HG02970 (cell line): ENCODE measurements around the gene VDR.

Experiments
- ATAC-seq: cut with Tn5 transposase; IDR thresholded peaks from one replicate; pipeline ENCODE4 v1.9.1; 2021; ENCODE audit warnings: mild to moderate bottlenecking, moderate library complexity, moderate number of reproducible peaks; ENCODE audit not compliant: unreplicated experiment, low FRiP score

Gene VDR

GRCh38 chr12:47896022-47896421 is 8.8 kb downstream of the VDR start:
- no peak for ATAC-seq

GRCh38 chr12:47894652-47895051 is 10.1 kb downstream of the VDR start:
- ATAC-seq: no peak

DNA sequence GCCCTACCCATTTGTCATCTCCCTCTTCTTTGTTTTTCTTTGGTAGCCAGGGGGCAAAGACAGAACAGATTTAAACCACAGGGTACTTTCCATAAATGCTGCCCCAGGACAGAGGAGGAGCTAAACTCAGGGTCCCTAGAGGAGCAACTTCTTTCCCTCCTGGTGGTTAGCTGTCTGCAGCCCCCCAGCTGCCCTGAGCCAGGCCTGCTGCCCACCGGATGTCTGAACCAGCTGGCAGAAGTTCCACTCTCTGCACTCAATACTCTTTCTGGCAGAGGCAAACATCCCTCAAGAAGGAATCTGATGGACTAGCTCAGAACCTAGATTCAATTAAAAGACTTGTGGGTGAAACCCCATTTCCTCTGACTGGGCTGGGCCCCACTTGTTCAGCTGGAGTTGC is 10.7 kb downstream of the VDR start:
- no peak for ATAC-seq

GRCh38 chr12:47892819-47893218 is 12.0 kb downstream of the VDR start:
- no peak for ATAC-seq

GRCh38 chr12:47891356-47891755 is 13.4 kb downstream of the VDR start:
- no peak for ATAC-seq

GRCh38 chr12:47889040-47889439 is 15.8 kb downstream of the VDR start:
- ATAC-seq: no peak

GRCh38 chr12:47888153-47888819 is 16.5 kb downstream of the VDR start:
- ATAC-seq: no peak

DNA sequence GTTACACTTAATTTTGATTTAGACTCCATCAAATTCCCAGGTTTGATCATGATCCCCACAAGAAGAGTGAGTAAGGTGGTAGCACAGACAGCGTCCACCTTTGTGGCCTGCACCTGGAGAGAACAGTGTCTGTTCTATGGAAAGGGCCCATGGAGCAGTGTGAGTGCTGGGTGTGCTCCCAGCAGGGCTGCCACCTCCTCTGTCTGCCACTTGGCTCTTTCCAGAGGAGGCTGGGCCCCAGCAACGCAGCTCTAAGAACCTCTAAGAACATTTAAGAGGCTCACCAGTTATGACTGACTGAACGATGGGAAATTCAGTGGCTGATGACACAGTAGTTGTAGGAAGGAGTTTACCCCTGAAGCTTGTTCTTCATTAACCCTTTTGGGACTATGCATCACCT is 17.3 kb downstream of the VDR start:
- no peak for ATAC-seq

GRCh38 chr12:47886510-47887240 is 18.1 kb downstream of the VDR start:
- no peak for ATAC-seq

GRCh38 chr12:47885566-47885965 is 19.2 kb downstream of the VDR start:
- no peak for ATAC-seq

- ATAC-seq: no peak
These were observed 19.7 kb downstream of the VDR start for GRCh38 chr12:47885012-47885501.

DNA sequence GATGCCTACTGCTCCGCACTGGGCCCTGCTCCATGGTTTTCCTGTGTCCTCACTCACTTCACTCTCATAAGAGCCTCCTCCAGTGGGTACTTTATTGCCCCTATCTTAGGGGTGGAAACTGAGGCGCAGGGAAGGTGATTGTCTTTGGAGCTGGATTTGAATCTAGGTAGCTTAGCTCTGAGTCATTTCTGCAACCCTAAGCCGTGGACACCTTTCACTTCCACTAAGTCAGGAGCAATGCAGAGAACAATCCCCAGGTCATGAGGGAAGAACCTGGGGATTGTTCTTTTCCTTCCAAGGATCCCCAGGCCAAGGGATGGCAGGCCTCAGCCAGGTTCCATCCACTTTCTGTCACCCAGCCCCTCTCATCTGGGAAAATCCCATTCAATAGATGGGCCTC is 20.3 kb downstream of the VDR start:
- ATAC-seq: no peak

DNA sequence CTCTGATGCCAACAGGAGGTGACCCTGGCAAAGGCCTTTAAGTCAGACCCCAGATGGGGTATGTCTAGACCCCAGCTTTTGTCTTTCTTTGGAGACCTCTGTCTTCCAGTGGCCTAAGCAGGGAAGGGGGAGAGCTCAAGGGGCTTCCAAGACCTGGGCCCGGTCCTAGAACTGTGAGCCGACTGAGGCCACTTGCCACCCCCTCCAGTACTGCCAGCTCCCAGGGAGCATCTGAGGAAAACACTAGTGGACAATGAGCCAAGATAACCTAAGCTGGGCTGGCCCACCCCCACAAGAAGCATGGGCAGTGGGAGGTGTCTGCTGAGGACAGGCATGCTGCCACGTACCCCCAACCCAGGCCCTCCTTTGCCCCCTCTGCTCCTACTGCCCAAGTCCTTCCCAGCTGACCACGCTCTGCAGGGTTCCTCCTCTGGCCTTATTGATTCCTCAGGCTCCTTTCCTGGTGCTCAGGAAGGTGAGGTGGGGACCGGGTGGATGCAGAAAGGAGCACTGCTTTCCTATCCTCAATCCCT is 21.1 kb downstream of the VDR start:
- ATAC-seq: no peak

GRCh38 chr12:47882781-47883546 is 21.8 kb downstream of the VDR start:
- ATAC-seq: no peak

DNA sequence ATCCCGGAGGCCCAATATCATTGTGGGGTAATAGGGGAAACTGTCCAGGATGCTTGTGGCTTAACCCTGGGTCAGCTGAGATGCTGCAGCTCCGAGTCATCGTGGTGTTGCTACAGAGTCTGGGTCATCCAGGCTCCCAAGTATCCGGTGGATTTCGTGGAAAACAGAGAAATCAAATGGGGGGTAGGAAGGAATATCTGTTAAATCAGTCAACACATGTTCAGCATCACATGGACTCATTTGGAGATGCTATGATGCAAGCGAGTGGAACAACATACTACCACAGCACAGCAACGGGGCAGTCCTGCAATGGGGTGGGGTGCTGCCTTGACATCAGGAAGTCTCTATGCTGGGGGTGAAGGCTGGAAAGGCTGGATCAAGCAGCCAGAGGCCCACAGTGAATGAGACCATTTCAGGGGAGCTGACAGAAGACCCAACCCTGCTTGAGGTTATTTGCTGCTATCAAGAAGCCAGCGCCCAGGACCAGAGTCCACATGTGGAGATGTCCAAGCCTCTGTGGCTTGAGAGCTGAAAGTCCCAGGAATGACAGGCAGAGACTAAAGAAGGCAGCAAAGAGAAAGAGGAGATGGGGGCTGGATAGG is 22.9 kb downstream of the VDR start:
- no peak for ATAC-seq

DNA sequence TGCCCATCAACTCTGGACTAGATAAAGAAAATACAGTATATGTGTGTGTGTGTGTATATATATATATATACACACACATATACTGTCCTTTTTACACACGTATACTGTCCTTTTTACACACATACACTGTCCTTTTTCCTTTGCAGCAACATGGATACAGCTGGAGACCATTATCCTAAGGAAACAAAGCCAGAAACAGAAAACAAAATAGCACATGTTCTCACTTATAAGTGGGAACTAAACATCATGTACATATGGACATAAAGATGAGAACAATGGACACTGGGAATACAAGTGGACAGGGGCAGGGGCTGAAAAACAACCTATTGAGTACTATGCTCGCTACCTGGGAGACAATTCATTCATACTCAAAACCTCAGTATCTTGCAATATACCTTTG is 23.7 kb downstream of the VDR start:
- no peak for ATAC-seq

DNA sequence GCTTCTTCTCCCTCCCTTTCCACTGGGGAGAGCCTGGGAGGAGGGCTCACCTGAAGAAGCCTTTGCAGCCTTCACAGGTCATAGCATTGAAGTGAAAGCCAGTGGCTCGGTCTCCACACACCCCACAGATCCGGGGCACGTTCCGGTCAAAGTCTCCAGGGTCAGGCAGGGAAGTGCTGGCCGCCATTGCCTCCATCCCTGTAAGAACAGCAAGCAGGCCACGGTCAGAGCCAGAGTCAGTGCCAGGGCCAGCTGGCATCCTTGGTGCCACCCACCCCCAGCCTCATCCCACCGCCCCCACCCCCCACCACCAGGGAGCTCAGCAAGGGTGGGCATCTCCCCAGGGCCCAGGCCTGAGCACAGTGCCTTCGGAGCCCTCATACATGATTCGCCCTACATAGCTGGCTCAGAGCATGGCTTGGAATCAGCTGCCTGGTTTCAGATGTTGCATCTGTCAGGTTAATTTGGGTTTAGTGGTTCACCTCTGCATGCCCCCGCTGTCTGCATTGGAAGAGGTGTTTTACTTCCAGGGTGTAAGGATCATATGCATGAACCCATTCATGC is 25.8 kb downstream of the VDR start:
- no peak for ATAC-seq

GRCh38 chr12:47878293-47878917 is 26.4 kb downstream of the VDR start:
- ATAC-seq: no peak

- no peak for ATAC-seq
These were observed 27.7 kb downstream of the VDR start for GRCh38 chr12:47877081-47877480.

DNA sequence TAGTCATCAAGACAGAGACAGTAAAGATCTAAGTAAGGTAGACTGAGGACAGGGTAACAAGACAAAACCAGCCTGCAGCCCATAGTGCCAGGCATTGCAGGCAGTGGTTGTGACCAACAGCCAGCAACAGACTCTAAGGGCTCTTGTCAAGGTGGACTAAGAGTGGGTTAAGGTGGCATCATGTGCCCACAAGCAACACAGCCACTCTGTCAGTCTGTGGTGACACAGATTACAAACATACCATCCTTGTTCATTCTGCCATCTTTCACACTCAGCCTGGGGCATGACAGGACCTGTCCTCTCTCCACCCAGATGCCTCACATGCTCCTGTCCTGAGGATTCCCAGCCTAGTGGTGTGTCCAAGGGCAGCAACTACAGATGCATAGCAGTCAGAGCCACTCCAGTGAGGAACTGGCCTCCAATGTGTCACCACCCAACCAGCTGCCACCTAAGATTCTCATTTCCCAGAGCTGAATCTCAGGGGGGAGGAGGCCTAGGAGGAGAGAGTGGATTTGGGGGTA is 28.3 kb downstream of the VDR start:
- no peak for ATAC-seq
